HEK293T (cell line): ENCODE results near the gene CTNS.

Experiments used
- ARNT ChIP-seq: fragments of 450-650 bp; IDR thresholded peaks from 2 replicates; pipeline ENCODE4 v1.6.1; 2017; ENCODE audit warnings: mild to moderate bottlenecking
- ELF4 ChIP-seq: fragments of 450-650 bp; IDR thresholded peaks from 2 replicates; pipeline ENCODE4 v1.6.1; 2017; ENCODE audit warnings: antibody characterized with exemption
- FOXK2 ChIP-seq: fragments of 450-650 bp; IDR thresholded peaks from 2 replicates; pipeline ENCODE4 v1.6.1; 2016; ENCODE audit warnings: mild to moderate bottlenecking
- FOXM1 ChIP-seq: fragments of 450-650 bp; IDR thresholded peaks from 2 replicates; pipeline ENCODE4 v1.6.1; 2017; ENCODE audit warnings: mild to moderate bottlenecking, borderline replicate concordance
- LEF1 ChIP-seq: fragments of 450-650 bp; IDR thresholded peaks from 2 replicates; pipeline ENCODE4 v1.6.1; 2017; ENCODE audit warnings: mild to moderate bottlenecking, borderline replicate concordance
- SP1 ChIP-seq: fragments of 450-650 bp; IDR thresholded peaks from 2 replicates; pipeline ENCODE4 v1.6.1; 2017

GRCh38 chr17:3645310-3645709, 8.8 kb downstream of the CTNS start:
- no peak for TF ChIP-seq FOXM1
- no peak for TF ChIP-seq SP1
- no peak for TF ChIP-seq ELF4
- no peak for TF ChIP-seq ARNT
- TF ChIP-seq FOXK2: no peak
- no peak for TF ChIP-seq LEF1
